ENCODE results near the gene CUX1.
A peak's percentile ranks its signal among the peaks of the same experiment; 100 is the strongest.

Gene CUX1

DNA sequence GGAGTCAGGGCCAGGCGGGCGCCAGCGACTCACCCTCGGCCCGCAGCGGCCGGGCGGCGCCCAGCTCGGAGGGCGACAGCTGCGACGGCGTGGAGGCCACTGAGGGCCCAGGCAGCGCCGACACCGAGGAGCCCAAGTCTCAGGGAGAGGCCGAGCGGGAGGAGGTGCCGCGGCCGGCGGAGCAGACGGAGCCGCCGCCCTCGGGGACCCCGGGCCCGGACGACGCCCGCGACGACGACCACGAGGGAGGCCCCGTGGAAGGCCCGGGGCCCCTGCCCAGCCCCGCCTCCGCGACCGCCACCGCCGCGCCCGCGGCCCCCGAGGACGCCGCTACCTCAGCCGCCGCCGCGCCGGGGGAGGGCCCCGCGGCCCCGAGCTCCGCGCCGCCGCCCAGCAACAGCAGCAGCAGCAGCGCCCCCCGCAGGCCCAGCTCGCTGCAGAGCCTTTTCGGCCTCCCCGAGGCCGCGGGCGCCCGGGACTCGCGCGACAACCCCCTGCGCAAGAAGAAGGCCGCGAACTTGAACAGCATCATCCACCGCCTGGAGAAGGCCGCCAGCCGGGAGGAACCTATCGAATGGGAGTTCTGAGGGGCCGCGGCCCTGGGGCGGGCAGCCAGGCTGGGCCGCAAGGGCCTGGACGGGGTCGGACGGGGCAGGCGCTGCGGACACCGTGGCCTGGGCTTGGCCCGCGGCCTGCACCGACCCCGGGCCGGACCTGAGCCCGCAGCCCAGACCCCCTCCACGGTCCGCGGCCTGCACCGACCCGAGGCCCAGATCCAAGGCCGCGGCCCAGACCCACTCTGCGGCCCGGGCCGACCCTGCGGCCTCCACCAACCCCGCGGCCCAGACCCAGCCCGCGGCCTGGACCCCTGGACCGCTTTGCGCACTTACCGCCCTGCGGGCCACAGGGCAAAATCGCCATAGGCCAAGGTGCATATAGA lies 431.3 kb downstream of the CUX1 start:
- no peak for DNase-seq (ENCODE audit: low read depth)

DNA sequence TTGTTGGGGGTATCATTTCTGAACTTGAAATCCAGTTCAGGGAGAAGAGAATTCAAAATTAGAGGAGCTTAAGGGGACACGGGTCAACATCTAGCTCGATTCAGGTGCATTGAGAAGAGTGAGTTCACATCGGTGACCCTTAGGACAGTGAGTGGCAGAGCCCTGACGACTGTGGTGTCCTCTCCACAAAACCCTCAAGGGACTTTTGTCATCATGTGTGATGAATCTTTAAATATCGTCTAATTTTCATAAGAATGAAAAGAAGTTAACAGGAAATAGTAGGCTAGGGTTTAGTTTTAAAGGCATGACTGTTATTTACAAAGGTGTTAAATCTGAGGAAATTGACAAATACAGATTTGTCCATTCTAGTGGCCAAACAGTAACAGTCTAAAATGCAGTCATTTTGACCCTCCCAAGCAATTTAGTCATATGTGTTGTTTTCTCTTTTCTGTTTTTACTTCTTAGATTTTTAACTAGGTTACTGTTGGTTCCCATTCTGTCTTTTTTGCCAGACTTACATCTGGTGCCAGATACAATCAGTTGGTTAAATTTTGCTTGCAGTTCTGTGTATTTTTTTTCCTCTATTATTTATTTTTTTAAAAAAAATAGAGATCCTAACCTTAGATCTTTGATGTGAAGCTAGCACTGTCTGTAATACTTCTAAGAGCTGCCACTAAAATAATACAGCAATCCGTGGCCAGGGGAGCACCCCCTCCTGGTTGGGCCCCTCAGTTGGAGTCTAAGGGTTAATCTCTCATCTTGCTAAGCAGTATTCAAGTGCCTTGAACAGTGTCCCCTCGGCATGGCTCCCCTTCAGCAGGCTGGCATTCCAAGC lies 434.3 kb downstream of the CUX1 start:
- DNase-seq (ENCODE audit: low read depth): no peak

DNA sequence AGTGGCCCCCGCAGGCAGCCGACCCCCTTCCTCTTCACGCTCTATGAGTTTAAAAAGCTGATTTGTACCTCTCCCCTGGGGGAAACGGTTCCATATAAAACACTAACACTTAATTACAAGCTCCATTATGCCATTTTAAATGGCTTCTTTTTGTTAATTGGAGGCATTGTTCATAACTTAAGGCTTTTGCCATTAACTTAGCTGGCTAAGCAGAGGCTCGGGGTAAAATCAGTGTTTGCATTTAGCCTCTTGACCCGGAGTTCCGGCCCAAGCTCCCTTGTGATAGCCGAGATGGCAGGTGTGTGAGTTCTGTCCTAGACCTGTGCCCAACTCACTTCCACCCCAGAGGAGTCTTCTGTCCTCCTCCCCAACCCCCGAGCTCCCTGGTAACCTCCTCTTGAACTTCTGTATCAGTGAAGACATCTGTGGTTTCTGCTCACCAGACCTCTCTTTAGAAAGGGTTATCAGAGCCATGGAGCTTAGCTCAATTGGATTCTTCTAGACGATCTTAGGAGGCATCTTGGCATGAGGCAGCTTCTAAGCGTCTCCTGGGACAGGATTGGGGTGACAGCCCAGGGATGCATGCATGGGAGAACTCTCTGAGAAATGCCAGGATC lies 435.0 kb downstream of the CUX1 start:
- DNase-seq (ENCODE audit: low read depth): no peak

DNA sequence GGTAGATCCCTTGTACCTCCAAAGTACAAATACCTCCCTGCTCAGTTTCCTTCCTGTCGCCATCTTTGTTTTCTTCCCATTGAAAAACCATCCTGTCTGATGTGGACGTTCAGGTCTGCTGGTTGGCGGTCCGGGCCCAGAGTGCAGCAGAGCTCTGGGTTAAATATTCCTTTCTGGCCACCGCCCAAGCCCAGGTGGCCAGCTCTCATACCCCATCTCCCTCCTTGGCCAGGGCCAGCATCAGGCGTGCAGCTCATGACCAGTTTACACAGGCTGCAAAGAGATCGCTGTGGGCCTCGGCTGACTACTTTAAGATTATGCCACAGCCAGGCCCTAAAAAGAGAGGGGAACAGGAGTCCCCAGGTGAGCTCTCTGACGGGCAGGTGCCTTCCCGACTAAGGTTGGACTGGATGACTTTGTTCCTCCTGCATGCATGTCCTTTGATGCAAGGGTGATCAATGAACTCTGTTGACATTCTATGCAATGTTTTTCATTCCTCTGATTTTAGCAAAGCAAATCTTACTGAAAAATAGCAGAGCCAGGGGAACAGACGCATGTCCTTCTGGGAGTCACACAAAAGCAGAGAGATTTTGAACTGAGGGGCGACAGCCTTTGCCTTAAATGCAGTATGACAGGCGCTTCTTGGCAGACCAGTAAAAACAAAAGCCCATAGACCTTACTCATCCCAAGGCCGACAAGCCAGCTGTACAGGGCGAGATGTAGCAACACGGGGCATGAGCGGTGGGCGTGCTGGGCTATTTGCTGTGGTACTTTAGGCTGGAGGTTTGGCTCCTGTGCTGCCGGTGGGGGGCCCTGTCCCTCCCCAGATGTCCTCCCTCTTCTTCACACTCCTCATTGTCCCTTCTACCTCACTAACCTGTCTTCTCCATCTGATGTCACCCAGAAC lies 435.9 kb downstream of the CUX1 start:
- no peak for DNase-seq (ENCODE audit: low read depth)

DNA sequence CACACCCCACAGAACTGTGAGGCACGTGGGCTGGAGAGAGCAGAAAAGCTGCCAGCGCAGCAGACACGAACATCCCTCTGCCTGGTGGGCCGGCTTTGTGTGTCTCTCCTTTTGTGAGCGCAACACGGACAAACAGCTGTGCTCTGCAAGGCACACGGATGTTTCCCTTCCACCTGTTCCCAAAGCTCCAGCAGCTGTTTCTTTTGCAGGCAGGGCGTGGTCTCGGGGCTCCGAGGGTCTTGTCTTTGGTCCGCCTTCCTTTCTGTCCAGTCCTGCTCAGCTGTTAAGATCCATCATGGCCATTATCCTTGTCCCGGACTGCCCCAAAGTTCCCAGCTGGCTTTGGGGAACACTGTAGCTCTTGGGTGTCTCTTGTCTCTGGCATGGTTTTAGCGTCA lies 436.5 kb downstream of the CUX1 start:
- DNase-seq (ENCODE audit: low read depth): no peak

DNA sequence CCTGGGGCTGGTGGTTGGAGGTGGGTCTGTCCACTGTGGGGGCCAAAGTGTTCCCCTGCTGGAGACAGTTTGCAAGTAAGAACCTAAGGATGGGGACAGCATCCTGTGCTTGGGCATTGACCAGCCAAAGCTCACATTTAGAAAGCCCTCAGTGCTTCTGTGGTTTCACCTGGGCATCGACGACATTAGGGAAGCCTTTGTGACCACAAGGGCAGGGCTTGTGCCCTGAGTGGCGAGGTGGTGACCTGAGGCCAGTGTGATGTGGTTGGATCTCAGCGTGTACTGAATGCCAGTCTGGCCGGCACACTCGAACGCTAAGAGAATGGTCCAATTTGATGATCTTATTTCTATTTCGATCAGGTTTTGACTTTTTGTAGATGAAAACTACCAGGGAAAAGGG lies 437.1 kb downstream of the CUX1 start:
- no peak for DNase-seq (ENCODE audit: low read depth)

DNA sequence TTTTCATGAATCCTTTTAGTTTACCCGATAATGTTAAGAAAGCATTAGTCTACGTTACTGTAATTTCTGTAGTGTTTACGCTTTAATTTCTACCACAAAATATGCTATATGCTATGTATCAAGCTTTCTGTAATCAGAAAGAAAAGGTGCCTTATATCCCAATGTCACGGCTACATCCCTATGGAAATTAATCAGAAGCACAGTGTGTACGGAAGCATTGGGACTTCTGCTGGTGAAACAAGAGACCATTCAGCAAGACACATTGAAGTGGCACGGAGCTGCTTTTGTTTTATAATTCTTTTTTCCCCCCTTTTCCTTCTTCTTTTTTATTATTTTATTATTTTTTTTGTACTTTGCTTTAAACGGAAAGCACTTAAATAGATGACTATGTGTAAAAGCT lies 438.1 kb downstream of the CUX1 start:
- no peak for DNase-seq (ENCODE audit: low read depth)

DNA sequence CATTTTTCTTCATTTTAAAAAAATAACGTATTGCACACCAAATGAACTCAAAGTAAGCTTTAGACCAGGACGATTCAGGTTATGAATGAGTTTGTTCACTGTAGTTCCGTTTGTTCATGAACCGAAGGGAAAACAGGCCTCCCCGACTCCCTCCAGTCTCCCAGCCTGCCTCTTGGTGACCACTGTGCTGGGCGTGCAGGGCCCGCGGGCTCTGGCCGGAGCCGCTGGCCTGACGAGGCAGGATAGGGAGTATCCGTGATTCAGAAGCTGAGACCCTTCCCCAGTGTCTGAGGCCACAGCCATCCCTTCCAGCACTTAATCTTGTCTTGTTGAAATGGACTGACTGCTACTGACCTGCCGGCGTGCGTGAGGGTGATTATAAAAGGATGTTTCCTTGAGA lies 438.5 kb downstream of the CUX1 start:
- no peak for DNase-seq (ENCODE audit: low read depth)

DNA sequence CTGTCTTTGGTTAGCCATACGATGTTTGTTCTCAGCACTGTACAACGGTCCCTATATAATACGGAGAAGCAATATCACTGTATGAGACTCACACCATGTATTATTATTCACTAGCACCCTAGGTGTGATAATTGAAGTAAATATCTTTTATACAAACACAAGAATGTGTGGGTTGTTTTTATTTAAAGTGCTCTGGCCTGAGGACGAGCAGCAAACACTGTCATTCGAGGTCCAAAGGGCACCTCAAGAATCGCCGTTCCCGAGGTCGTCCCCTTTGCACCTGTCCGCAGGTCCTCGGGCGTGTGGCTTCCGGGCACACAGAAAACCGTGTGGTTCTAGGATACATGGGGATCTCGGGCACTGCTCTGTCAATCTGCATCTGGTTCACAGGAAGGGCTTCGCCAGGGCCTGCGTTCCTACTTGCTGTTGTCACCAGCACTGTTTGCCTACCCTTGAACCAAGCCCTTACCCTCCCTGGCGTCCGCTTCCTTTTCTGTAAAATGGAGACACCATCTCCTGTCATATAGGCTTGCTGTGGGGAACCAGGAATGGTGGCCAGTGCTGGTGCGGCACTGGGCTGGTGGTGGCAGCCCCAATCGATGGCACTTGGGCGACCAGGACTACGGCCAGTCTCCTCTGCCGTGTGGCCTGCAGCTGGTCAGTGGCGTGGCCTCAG lies 440.8 kb downstream of the CUX1 start:
- DNase-seq (ENCODE audit: low read depth): no peak

DNA sequence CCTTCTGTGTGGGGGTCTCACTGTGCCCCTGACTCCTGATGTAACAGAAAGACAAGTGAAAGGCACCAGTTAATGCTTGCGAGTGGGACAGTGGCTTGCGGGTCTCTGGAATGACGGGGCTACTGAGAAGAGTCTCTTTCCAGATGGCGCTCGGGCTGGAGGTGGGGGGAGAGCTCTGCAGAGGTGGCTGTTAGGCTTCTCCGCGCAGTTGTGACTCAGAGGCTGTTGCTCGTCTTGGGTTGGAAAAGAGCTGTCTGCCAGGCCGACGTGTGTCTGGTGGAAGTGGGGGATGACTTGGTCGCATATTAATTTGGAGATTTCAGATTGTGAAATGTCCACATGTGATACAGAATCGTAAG lies 441.3 kb downstream of the CUX1 start:
- DNase-seq (ENCODE audit: low read depth): no peak

DNA sequence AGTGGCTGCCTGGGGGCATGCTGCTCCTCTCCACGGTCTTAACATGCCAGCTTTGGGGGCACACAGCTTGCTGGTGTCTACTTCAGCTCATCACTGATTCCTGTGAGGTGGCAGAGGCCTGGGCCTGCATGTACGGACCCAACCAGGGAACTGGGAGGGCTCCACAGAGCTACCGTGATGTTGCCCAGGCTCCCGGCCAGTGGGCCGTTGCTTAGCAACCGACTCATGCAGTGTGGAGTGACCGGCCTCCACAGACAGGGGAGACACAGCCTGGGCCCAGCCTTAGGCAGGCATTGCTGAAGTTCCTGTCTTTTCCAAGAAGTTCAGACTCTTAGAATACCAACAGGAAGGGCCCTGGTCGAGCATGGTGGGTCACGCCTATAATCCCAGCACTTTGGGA lies 443.4 kb downstream of the CUX1 start:
- no peak for DNase-seq (ENCODE audit: low read depth)

DNA sequence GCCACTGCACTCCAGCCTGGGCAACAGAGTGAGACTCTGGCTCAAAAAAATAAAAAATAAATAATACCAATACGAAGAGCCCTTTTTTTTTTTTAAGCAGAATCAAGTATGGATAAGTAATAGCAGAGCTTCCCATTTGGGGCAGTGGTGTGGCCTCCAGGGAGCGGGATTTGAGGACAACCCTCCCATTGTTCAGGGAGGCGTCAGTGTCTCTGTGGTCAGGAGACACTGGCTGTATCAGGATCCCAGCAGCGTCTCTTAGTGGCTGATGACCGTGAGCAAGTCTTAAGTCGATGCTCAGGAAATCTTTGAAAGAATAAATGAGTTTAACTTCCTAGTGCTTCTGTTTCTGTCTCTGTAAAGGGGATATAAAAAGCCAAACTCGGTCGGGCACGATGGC lies 444.0 kb downstream of the CUX1 start:
- DNase-seq (ENCODE audit: low read depth): no peak

DNA sequence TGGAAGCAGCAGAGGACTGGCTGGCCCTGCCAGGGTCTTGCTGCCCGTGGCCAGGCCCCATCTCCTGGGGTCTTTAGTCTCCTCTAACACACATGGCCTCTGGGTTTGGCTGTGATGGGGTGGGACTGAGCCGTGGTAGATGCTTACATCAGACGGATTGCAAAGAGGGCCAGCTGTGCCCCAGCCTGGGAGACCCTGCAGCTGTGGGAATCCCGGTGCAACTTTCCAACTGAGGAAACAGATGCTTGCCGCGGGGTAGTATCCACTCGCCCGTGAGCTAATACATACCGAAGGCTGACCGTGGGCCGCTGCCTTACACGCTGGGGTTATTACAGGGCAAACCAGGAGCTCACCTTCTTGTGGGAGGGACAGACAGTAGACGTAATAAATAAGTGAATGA lies 445.1 kb downstream of the CUX1 start:
- no peak for DNase-seq (ENCODE audit: low read depth)

DNA sequence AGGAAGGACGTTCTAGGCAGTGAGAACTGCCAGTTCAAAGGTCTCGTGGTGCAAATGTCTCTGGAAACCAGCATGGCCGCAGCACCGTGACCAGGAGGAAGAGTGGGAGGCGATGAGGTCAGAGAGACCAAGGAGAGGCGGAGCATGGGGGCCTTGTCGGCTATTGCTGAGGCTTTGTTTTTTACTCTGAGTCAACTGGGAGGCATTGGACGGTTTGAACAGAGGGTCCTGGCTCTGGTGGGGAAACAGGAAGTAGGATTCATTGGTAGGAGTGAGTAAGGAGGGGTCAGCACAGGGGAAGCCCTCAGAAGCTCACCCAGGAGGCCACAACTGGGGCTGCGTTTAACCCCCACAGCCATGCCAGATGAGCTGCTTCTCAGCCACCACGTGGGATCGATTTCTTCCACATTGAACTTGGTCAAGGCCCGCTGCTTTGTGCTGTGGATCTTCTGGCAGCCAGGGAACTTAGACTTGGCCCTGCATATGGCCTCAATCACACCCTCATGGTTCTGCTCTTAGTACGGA lies 447.0 kb downstream of the CUX1 start:
- no peak for DNase-seq (ENCODE audit: low read depth)

DNA sequence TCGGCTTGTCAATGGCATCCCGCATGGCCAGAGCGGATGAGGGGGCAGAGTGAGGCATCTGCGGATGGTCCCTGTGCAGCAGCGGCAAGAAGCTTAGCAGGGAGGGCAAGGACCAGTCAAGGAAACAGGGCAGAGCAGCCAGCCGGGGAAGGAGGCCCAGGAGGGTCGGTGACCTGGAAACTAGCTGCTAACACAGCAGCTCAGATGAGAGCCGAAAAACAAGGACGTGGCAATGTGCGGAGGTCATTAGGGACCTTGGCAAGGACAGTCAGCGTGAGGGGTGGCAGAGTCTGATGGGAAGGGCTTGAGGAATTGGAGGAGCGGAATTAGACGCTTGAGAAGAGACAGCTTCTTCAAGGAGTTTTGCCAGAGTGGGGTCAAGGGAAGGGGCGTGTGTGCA lies 449.1 kb downstream of the CUX1 start:
- DNase-seq (ENCODE audit: low read depth): no peak

DNA sequence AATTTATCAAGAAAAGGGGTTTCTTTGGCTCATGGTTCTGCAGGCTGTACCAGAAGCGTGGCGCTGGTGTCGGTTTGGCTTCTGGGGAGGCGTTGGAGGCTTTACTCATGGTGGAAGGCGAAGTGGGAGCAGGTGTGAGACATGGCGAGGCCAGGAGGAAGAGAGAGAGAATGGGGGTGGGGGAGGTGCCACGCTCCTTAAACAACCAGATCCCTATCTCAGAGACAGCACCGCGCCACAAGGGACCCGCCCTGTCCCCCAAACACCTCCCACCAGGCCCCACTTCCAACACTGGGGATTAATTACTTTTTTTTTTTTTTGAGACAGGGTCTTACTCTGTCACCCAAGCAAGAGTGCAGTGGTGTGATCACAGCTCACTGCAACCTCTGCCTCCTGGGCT lies 451.2 kb downstream of the CUX1 start:
- no peak for DNase-seq (ENCODE audit: low read depth)

DNA sequence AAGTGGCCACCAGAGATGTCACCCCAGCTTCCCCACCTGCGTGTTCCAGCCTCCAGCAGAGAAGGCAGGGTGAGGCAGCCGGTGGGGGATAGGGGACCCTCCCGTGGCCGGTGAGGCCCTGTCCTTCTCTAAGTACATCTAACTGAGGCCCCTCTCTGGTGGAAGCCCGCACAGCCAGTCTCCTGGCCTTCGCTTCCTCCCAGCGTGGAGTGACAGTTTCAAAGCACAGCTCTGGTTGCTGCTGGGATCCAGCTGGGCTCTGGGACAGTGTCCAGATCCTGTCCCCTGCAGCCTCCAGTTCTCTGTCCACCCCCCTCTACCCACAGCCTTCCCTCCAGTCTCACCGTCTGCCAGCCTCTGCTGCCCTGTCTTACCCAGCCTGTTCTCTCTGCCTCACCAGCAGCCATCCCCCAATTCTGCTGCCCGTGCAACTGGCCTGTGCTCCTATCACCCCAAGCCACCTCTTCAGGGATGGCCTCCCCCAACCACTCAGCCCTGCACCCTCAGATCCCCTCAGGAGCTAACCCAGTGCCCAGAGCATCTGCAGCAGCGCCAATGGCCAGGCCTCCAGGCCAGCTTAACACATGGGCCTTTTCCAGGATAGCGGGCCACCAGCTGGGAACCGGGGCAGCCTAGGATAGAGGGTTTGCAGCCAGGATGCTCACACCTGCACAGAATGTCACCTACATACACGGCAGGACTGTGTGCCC lies 452.9 kb downstream of the CUX1 start:
- no peak for DNase-seq (ENCODE audit: low read depth)

DNA sequence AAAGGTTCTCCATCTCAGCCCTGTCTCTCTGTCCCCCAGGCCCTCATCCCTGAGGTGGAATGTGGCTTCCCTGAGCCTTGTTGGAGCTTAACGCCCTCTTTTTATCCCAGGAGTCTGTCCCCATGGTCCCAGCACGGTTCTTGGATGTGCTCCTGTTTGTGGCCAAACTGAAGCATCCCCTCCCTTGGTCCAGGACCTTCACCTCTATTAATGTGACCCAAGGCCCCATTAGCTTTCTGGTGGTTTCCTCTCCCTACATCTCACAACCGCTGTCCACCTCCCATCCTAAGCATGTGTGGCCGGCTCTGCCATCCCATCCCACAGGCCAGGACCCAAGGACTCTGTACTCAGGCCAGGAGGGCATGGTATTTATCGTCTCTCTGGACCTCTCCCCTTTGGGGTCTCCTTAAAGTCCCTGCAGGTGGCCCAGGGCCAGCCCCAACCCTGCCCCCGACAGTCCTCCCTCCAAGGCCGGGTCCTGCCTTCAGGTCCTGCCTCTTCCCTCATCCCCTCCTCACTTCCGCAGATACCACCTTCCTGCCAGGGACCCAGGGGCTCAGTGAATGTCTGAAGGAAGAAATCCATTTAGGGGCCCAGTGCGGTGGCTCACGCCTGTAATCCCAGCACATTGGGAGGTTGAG lies 453.9 kb downstream of the CUX1 start:
- DNase-seq (ENCODE audit: low read depth): no peak

DNA sequence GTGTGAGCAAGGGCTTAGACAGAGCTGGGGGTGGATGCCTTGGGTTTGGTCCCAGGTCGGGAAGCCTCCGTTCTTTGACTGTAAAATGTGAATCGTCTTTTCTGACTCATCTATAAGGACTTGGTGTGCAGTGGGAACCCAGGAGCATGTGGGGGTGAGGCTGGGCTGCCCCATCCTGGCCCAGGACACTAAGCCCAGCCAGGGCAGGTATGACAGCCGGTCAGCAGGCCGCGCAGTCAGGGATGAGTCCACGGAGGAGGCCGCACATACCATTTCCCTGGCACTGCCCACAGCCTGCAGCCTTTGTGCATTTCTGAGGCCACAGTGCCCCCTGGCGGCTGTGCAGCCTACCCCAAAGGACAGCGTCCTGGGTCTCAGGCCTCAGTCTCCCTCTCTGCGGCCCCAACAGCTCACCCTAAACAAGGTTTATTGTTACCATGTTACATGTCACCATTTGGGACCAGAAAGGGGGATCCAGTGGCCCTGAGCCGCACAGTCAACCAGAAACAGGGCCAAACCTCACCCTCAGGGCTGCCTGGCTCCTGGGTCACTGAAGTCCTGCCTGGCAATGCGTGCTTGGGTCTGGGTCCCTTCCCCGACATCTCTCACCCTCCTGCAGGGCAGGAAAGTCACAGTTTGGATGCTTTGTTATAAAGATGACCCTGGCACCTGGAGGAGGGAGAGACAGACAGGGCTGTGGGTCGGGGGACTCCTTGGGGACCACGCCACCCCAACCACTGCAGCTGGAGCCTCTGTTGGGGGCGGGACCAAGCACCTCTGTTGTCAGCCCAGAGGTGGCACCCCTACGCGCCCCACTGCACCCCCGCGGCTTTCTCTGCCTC lies 454.9 kb downstream of the CUX1 start:
- DNase-seq (ENCODE audit: low read depth): peak; percentile 62

Measured in stimulated activated CD8-positive, alpha-beta memory T cell treated with anti-CD3 and anti-CD28 coated beads, Interleukin-12 subunit alpha, Interleukin-12 subunit beta, amount 100 ng/mL, for 1 hour (primary cell).